ENCODE results near the gene DOCK10.

- no peak for TF ChIP-seq POLR2A (IDR thresholded peaks at IDR 0.05)
- TF ChIP-seq, protein P1, sequence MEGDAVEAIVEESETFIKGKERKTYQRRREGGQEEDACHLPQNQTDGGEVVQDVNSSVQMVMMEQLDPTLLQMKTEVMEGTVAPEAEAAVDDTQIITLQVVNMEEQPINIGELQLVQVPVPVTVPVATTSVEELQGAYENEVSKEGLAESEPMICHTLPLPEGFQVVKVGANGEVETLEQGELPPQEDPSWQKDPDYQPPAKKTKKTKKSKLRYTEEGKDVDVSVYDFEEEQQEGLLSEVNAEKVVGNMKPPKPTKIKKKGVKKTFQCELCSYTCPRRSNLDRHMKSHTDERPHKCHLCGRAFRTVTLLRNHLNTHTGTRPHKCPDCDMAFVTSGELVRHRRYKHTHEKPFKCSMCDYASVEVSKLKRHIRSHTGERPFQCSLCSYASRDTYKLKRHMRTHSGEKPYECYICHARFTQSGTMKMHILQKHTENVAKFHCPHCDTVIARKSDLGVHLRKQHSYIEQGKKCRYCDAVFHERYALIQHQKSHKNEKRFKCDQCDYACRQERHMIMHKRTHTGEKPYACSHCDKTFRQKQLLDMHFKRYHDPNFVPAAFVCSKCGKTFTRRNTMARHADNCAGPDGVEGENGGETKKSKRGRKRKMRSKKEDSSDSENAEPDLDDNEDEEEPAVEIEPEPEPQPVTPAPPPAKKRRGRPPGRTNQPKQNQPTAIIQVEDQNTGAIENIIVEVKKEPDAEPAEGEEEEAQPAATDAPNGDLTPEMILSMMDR (IDR thresholded peaks at IDR 0.05) = no peak
These were observed 4.1 kb downstream of the DOCK10 start for GRCh38 chr2:225038231-225038523.
